Left ventricle myocardium inferior (tissue), 1 donor: ENCODE measurements around the gene PARP16. TPM values are rescaled to one million over a fixed set of nuclear protein-coding genes. Genes with fewer than 3 reads are reported as not detected.
A peak's percentile ranks its signal among the peaks of the same experiment; 100 is the strongest.

Experiments used
- DNase-seq: peaks from one replicate; pipeline ENCODE4 v3.0.0-alpha.2; 2020
- H3K27ac ChIP-seq: fragments of 200-600 bp; replicated peaks from 2 replicates; pipeline ENCODE4 v1.8.0; 2021
- H3K27me3 ChIP-seq: fragments of 200-600 bp; 2 replicates; pipeline ENCODE4 v1.8.0; 2021; ENCODE audit warnings: low read depth
- H3K36me3 ChIP-seq: fragments of 200-600 bp; 2 replicates; pipeline ENCODE4 v1.8.0; 2021
- H3K4me1 ChIP-seq: fragments of 200-600 bp; 2 replicates; pipeline ENCODE4 v1.8.0; 2021
- H3K4me3 ChIP-seq: fragments of 200-600 bp; 2 replicates; pipeline ENCODE4 v1.8.0; 2021; ENCODE audit warnings: mild to moderate bottlenecking, moderate library complexity
- H3K9me3 ChIP-seq: fragments of 200-600 bp; replicated peaks from 2 replicates; pipeline ENCODE4 v1.8.0; 2021
- intact Hi-C: fragments of 100-400 bp; cut with micrococcal nuclease; formaldehyde crosslinking; loops from one replicate; pipeline ENCODE4 v1.11.0; 2022
- total RNA-seq: library from RNA; stranded (reverse); fragmentation: NEBNext Ultra II Directional; extraction: Animal tissue kit (Norgen Biotek cat#: 25700); gene quantifications from one replicate; pipeline ENCODE4 v1.2.1, GENCODE V29; 2021
- TF ChIP-seq, protein P1 (sequence below): fragments of 200-600 bp; IDR thresholded peaks from 2 replicates; pipeline ENCODE4 v1.8.0; 2021; ENCODE audit warnings: antibody characterized with exemption, mild to moderate bottlenecking, borderline replicate concordance
- donor health status: DM: no; HTN: yes; CAD: no; lungs with severe emphysema.

PARP16 gene
- total RNA-seq, 1 donor from 2014 or later, result 4.6 TPM

- intact Hi-C loops, result no loop called here
- TF ChIP-seq, protein P1, sequence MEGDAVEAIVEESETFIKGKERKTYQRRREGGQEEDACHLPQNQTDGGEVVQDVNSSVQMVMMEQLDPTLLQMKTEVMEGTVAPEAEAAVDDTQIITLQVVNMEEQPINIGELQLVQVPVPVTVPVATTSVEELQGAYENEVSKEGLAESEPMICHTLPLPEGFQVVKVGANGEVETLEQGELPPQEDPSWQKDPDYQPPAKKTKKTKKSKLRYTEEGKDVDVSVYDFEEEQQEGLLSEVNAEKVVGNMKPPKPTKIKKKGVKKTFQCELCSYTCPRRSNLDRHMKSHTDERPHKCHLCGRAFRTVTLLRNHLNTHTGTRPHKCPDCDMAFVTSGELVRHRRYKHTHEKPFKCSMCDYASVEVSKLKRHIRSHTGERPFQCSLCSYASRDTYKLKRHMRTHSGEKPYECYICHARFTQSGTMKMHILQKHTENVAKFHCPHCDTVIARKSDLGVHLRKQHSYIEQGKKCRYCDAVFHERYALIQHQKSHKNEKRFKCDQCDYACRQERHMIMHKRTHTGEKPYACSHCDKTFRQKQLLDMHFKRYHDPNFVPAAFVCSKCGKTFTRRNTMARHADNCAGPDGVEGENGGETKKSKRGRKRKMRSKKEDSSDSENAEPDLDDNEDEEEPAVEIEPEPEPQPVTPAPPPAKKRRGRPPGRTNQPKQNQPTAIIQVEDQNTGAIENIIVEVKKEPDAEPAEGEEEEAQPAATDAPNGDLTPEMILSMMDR, result peak; percentile 94
Measured at GRCh38 chr15:65304381-65305149, 17.9 kb upstream of the PARP16 start, which contains the start of gene RNU5B-1. RNU5B-1 (plus strand) TSS chr15:65304677.

GRCh38 chr15:65303687-65304380 lies 17.2 kb upstream of the PARP16 start:
- intact Hi-C loops, result no loop called here
- peak overlapping the region; percentile 75 for H3K4me3 ChIP-seq
- H3K27ac ChIP-seq, result peak overlapping the region; percentile 99
- H3K4me1 ChIP-seq, result peaks cover 15% of the 10 kb centered on the region
- H3K27me3 ChIP-seq, result no peaks in the 10 kb centered on the region
- TF ChIP-seq, protein P1, result no peak
- no peaks in the 10 kb centered on the region for H3K36me3 ChIP-seq
- DNase-seq, result peak; percentile 26
- H3K9me3 ChIP-seq, result no peaks in the 10 kb centered on the region

More at GRCh38 chr15:65304381-65305149, 17.9 kb upstream of the PARP16 start, which contains the start of gene RNU5B-1:
- Histone ChIP-seq H3K4me1 (peaks cover 15% of the 10 kb centered on the region), H3K9me3 (no peaks in the 10 kb centered on the region), H3K27ac (peak within 1 kb of the TSS; percentile 99), H3K36me3 (no peaks in the 10 kb centered on the region), H3K4me3 (peak within 1 kb of the TSS; percentile 75), H3K27me3 (no peaks in the 10 kb centered on the region)
- peak; percentile 66 for DNase-seq

DNA sequence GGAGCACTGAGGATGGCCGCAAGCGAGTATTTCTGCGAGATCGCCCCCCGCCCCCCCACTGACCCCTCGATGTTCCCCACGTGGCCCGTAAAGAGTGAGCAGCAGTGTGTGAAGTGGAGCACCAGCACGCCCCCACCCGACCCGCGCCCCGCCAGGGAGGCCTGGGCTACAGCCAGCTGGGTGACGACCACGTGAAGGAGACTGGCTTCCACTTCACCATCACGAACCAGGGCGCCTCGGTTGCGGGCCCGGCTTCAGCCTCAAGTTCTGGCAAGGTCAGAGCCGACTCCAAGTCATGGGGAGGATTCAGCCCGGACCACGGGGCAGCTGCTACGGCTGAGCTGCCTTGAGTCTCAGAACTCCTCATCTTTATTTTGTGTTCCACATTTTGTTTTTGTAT lies 15.4 kb upstream of the PARP16 start:
- TF ChIP-seq, protein P1, result no peak
- no peak overlapping the region for H3K27ac ChIP-seq

GRCh38 chr15:65300924-65301441 lies 14.3 kb upstream of the PARP16 start:
- intact Hi-C loops, result no loop called here
- no peak overlapping the region for H3K27ac ChIP-seq

More for the DNA sequence above, 15.4 kb upstream of the PARP16 start:
- no peak overlapping the region for H3K4me3 ChIP-seq
- no peaks in the 10 kb centered on the region for H3K27me3 ChIP-seq
- peaks cover 25% of the 10 kb centered on the region for H3K4me1 ChIP-seq
- intact Hi-C loops, result no loop called here
- H3K36me3 ChIP-seq, result no peaks in the 10 kb centered on the region
- no peak for DNase-seq
- H3K9me3 ChIP-seq, result no peaks in the 10 kb centered on the region

GRCh38 chr15:65298731-65299130 lies 12.0 kb upstream of the PARP16 start:
- no peak overlapping the region for H3K27ac ChIP-seq
- H3K4me1 ChIP-seq, result peaks cover 34% of the 10 kb centered on the region
- DNase-seq, result no peak
- TF ChIP-seq, protein P1, result no peak
- no peak overlapping the region for H3K4me3 ChIP-seq
- intact Hi-C loops, result no loop called here
- no peaks in the 10 kb centered on the region for H3K36me3 ChIP-seq
- H3K9me3 ChIP-seq, result no peaks in the 10 kb centered on the region
- no peaks in the 10 kb centered on the region for H3K27me3 ChIP-seq

More at GRCh38 chr15:65300924-65301441, 14.3 kb upstream of the PARP16 start:
- Histone ChIP-seq H3K27me3 (no peaks in the 10 kb centered on the region), H3K4me1 (peaks cover 35% of the 10 kb centered on the region), H3K36me3 (no peaks in the 10 kb centered on the region), H3K4me3 (no peak overlapping the region), H3K9me3 (no peaks in the 10 kb centered on the region)
- TF ChIP-seq, protein P1, result no peak
- DNase-seq, result no peak
